B cell (primary cell): ENCODE results near the gene ERC2. TPM values are rescaled to one million over a fixed set of nuclear protein-coding genes. Genes with fewer than 3 reads are reported as not detected.
"Not testable (repeated sequence)": the region's sequence is repeated elsewhere in the genome, so short reads cannot be mapped to it uniquely, and the experiment has no call there.

Source experiments
- ATAC-seq: fragments of 200-7000 bp; cut with Tn5 transposase; one replicate; pipeline ENCODE4 v1.10.0; 2021; ENCODE audit warnings: low read depth, mild to moderate bottlenecking, moderate number of reproducible peaks, moderate library complexity
- CTCF ChIA-PET: fragments of 350-600 bp; sonication (Branson Sonifier 250); formaldehyde crosslinking; loops from one replicate; lab custom pipeline; 2021; ENCODE audit warnings: antibody characterized with exemption, inconsistent platforms; lab: Charles Lee
- POLR2A ChIA-PET: fragments of 350-600 bp; sonication (Branson Sonifier 250); formaldehyde crosslinking; loops from one replicate; lab custom pipeline; 2021; ENCODE audit warnings: antibody characterized with exemption; lab: Charles Lee
- DNase-seq: peaks from one replicate; pipeline ENCODE4 v3.0.0; 2013
- H2AFZ ChIP-seq: 2 replicates; pipeline ENCODE4 v1.6.1; 2012; ENCODE audit warnings: mild to moderate bottlenecking, low read depth, low read length; ENCODE audit not compliant: insufficient read depth, poor library complexity, severe bottlenecking
- H3K27ac ChIP-seq, 2 donors: 1 replicate in 1 of 2; 2 replicates in 1 of 2; pipeline ENCODE4 v1.5.1; 2012 to 2013; ENCODE audit warnings: low read length in 2 of 2, mild to moderate bottlenecking in 2 of 2, moderate library complexity in 1 of 2
- H3K27me3 ChIP-seq, 4 experiments: fragments of 200-600 bp in 1 of 4; sonication (generic) in 1 of 4; replicated peaks in 1 of 4; 1 replicate in 2 of 4; 2 replicates in 2 of 4; pipeline versions ENCODE4 v1.6.1 to v1.7.0; 2013 to 2016; ENCODE audit warnings: low read length in 3 of 4, mild to moderate bottlenecking in 2 of 4, mixed read lengths in 1 of 4, moderate library complexity in 1 of 4; ENCODE audit not compliant: insufficient read depth in 4 of 4, control insufficient read depth in 3 of 4; ENCODE audit errors: control extremely low read depth in 1 of 4
- H3K36me3 ChIP-seq, 2 experiments: replicated peaks in 1 of 2; 1 replicate in 1 of 2; 2 replicates in 1 of 2; pipeline versions ENCODE4 v1.6.1 to v1.7.1; 2013; ENCODE audit warnings: low read length in 1 of 2; ENCODE audit not compliant: insufficient read depth in 2 of 2, control insufficient read depth in 1 of 2; ENCODE audit errors: control extremely low read depth in 1 of 2, extremely low read depth in 1 of 2
- H3K4me1 ChIP-seq, 2 donors: fragments of 200-600 bp in 1 of 2; sonication (generic) in 1 of 2; 1 replicate in 1 of 2; 2 replicates in 1 of 2; pipeline versions ENCODE4 v1.5.1 to v1.6.1; 2013 to 2017; ENCODE audit warnings: low read length in 2 of 2; ENCODE audit not compliant: control insufficient read depth in 2 of 2, insufficient read depth in 2 of 2
- H3K4me2 ChIP-seq: replicated peaks from 2 replicates; pipeline ENCODE3; 2012; ENCODE audit warnings: mild to moderate bottlenecking, low read depth, low read length; ENCODE audit not compliant: poor library complexity, severe bottlenecking
- H3K4me3 ChIP-seq, 5 experiments: fragments of 200-600 bp in 1 of 5; sonication (generic) in 1 of 5; 1 replicate in 3 of 5; 2 replicates in 2 of 5; pipeline versions ENCODE4 v1.5.1 to v1.7.0; 2011 to 2016; ENCODE audit warnings: low read length in 4 of 5, mild to moderate bottlenecking in 4 of 5, low read depth in 2 of 5, control low read depth in 1 of 5, moderate library complexity in 1 of 5; ENCODE audit not compliant: insufficient read depth in 1 of 5; ENCODE audit errors: control extremely low read depth in 1 of 5, extremely low read depth in 1 of 5
- H3K79me2 ChIP-seq: fragments of 200-600 bp; sonication (generic); one replicate; pipeline ENCODE4 v1.6.0; 2016; ENCODE audit warnings: low read length; ENCODE audit not compliant: control insufficient read depth, insufficient read depth
- H3K9ac ChIP-seq: fragments of 200-600 bp; sonication (generic); 2 replicates; pipeline ENCODE4 v1.6.1; 2017; ENCODE audit warnings: mild to moderate bottlenecking, low read length, moderate library complexity
- H3K9me3 ChIP-seq, 3 donors: one replicate each; pipeline versions ENCODE4 v1.6.1 to v1.7.1; 2013; ENCODE audit warnings: low read length in 2 of 3; ENCODE audit not compliant: control insufficient read depth in 2 of 3, insufficient read depth in 1 of 3; ENCODE audit errors: control extremely low read depth in 1 of 3
- H4K20me1 ChIP-seq: 2 replicates; pipeline ENCODE4 v1.6.0; 2012; ENCODE audit warnings: mild to moderate bottlenecking, low read length; ENCODE audit not compliant: insufficient read depth, control insufficient read depth, poor library complexity, severe bottlenecking
- H3K27ac Mint-ChIP-seq: one replicate; pipeline ENCODE4 v1.8.0; 2021; ENCODE audit warnings: mixed read lengths
- H3K27me3 Mint-ChIP-seq: one replicate; pipeline ENCODE4 v1.8.0; 2021; ENCODE audit warnings: mixed read lengths
- H3K4me1 Mint-ChIP-seq: one replicate; pipeline ENCODE4 v1.8.0; 2021; ENCODE audit warnings: mixed read lengths
- H3K4me3 Mint-ChIP-seq: one replicate; pipeline ENCODE4 v1.8.0; 2021; ENCODE audit warnings: mixed read lengths
- H3K9me3 Mint-ChIP-seq: one replicate; pipeline ENCODE4 v1.8.0; 2022; ENCODE audit warnings: mixed read lengths; ENCODE audit not compliant: insufficient read depth
- EZH2 ChIP-seq: IDR thresholded peaks from 2 replicates; pipeline ENCODE4 v1.6.1; 2012; ENCODE audit warnings: borderline replicate concordance, low read depth, mild to moderate bottlenecking, moderate library complexity, low read length; ENCODE audit not compliant: insufficient read depth, poor library complexity, severe bottlenecking
- WGBS: methylation state at CpG from one replicate; pipeline ENCODE4 v1.1.5; 2013; ENCODE audit warnings: missing lambda C conversion rate; ENCODE audit not compliant: insufficient coverage; 5-methylcytosine and 5-hydroxymethylcytosine counted together
- intact Hi-C: fragments of 100-400 bp; cut with micrococcal nuclease; formaldehyde crosslinking; loops from one replicate; pipeline ENCODE4 v1.10.0; 2022
- polyA plus RNA-seq: library from polyadenylated mRNA; depleted of rRNA; stranded (reverse); fragments of >200 nt; gene quantifications from 2 replicates; pipeline ENCODE4 v1.2.3, GENCODE V29; 2012
- total RNA-seq, 2 donors: library from RNA; stranded (reverse); fragments of 120-200 nt in 1 of 2; gene quantifications; 1 replicate in 1 of 2; 2 replicates in 1 of 2; pipeline versions ENCODE4 v1.2.3 to v1.2.4, GENCODE V29; 2013 to 2022
- TF ChIP-seq, protein P1 (sequence below): fragments of 200-600 bp; IDR thresholded peaks from one replicate; pipeline ENCODE4 v1.8.0; 2022; ENCODE audit warnings: antibody characterized with exemption, mild to moderate bottlenecking

ERC2 gene
- total and polyA plus RNA-seq, 2 donors (not counting 1 experiment from before 2014, with no cell fraction given), result not detected

DNA sequence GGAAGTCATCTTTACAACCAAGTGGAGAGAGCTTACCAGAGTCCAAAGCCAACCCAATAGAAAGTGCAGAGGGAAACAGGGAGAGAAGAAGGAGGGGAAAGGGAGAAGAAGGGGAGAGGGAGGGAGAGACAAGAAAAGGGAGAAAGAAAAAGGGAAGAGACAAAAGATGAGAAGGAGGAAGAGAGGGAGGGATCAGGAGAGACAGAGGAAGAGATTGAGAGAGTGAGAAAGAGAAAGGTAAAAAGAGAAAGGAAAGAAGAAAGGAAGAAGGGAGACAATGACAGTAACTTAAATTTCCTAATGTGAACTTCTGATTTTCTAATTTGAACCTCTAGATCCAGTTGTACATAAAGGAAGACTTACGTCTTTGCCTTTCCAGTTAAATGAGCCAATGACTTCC, 960.5 kb downstream of the ERC2 start:
- ATAC-seq, result no peak
- Mint-ChIP-seq H3K27me3 (peaks cover 2% of the 10 kb centered on the region), H3K4me1 (no peaks in the 10 kb centered on the region), H3K9me3 (no peaks in the 10 kb centered on the region), H3K27ac (no peak overlapping the region), H3K4me3 (no peak overlapping the region)
- intact Hi-C loops, result no loop called here
- Histone ChIP-seq H3K4me1 (no peaks in the 10 kb centered on the region), H3K79me2 (no peaks in the 10 kb centered on the region), H3K4me3 (no peak overlapping the region), H3K27ac (no peak overlapping the region), H3K9me3 (no peaks in the 10 kb centered on the region), H4K20me1 (no peaks in the 10 kb centered on the region), H2AFZ (no peak overlapping the region), H3K27me3 (no peaks in the 10 kb centered on the region), H3K9ac (no peak overlapping the region), H3K36me3 (no peaks in the 10 kb centered on the region), H3K4me2 (no peak overlapping the region)
- CTCF ChIA-PET, result no interaction called here
- WGBS, result no CpG with 5 or more reads among the region's 1 CpG
- no peak for DNase-seq
- TF ChIP-seq, protein P1, sequence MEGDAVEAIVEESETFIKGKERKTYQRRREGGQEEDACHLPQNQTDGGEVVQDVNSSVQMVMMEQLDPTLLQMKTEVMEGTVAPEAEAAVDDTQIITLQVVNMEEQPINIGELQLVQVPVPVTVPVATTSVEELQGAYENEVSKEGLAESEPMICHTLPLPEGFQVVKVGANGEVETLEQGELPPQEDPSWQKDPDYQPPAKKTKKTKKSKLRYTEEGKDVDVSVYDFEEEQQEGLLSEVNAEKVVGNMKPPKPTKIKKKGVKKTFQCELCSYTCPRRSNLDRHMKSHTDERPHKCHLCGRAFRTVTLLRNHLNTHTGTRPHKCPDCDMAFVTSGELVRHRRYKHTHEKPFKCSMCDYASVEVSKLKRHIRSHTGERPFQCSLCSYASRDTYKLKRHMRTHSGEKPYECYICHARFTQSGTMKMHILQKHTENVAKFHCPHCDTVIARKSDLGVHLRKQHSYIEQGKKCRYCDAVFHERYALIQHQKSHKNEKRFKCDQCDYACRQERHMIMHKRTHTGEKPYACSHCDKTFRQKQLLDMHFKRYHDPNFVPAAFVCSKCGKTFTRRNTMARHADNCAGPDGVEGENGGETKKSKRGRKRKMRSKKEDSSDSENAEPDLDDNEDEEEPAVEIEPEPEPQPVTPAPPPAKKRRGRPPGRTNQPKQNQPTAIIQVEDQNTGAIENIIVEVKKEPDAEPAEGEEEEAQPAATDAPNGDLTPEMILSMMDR, result no peak
- no peak for TF ChIP-seq EZH2
- POLR2A ChIA-PET, result no interaction called here

DNA sequence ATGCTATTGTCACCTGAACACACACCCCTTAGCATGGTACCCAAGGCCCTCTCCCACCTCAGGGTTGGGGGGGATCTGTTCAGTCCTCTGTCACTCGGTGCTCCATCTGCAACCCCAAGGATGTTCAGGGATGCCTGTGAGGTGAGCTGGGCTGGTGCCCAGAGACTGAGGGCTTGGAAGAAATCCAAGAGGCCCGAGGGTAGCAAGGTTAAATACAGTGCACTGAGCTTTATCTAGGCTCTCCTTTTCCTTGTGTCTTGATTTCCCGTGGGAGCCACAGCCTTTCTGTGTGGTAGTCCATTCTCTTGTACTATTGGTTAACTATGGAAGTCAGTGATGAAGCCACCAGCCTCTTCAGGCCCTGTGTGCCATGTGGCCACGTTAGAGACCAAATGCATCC, 962.5 kb downstream of the ERC2 start:
- WGBS, result 80% methylated on average over 3 of the region's 4 CpGs
- no peak overlapping the region for H3K4me3 ChIP-seq
- no peak overlapping the region for H3K9ac ChIP-seq
- no peak overlapping the region for H3K27ac Mint-ChIP-seq
- H3K36me3 ChIP-seq, result no peaks in the 10 kb centered on the region
- no peaks in the 10 kb centered on the region for H3K9me3 ChIP-seq
- TF ChIP-seq, protein P1, result no peak
- no peak for TF ChIP-seq EZH2
- no peak for ATAC-seq
- peaks cover 2% of the 10 kb centered on the region for H3K27me3 Mint-ChIP-seq
- H3K27ac ChIP-seq, result no peak overlapping the region
- no peaks in the 10 kb centered on the region for H4K20me1 ChIP-seq
- no peaks in the 10 kb centered on the region for H3K9me3 Mint-ChIP-seq
- H3K4me1 ChIP-seq, result no peaks in the 10 kb centered on the region
- CTCF ChIA-PET, result no interaction called here
- intact Hi-C loops, result no loop called here
- no peak for DNase-seq
- no peak overlapping the region for H3K4me3 Mint-ChIP-seq
- no peaks in the 10 kb centered on the region for H3K27me3 ChIP-seq
- H3K4me1 Mint-ChIP-seq, result no peaks in the 10 kb centered on the region
- no peaks in the 10 kb centered on the region for H3K79me2 ChIP-seq
- POLR2A ChIA-PET, result no interaction called here
- H2AFZ ChIP-seq, result no peak overlapping the region
- H3K4me2 ChIP-seq, result no peak overlapping the region

DNA sequence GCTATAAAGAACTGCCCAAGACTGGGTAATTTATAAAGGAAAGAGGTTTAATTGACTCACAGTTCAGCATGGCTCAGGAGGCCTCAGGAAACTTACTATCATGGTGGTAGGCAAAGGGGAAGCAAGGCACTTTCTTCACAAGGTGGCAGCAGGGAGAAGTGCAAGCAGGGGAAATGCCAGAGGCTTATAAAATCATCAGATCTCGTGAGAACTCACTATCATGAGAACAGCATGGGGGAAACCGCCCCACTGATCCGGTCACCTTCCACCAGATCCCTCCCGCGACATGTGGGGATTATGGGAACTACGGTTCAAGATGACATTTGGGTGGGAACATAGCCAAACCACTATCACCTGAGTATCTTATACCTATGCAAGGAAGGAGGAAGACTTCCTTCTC, 963.2 kb downstream of the ERC2 start:
- POLR2A ChIA-PET, H3K27me3 Mint-ChIP-seq, H3K27ac Mint-ChIP-seq, CTCF ChIA-PET, H3K9me3 Mint-ChIP-seq, H4K20me1 ChIP-seq, H2AFZ ChIP-seq, H3K79me2 ChIP-seq, H3K4me2 ChIP-seq, H3K9me3 ChIP-seq, ATAC-seq, intact Hi-C loops, H3K9ac ChIP-seq, H3K27ac ChIP-seq, H3K4me3 ChIP-seq, H3K4me1 Mint-ChIP-seq, DNase-seq, H3K27me3 ChIP-seq, H3K4me3 Mint-ChIP-seq, H3K36me3 ChIP-seq, H3K4me1 ChIP-seq: not testable (repeated sequence)
- WGBS, result 0% methylated on average over 1 of the region's 6 CpGs
